ENCODE results near the gene SLC1A3.

Gene SLC1A3

DNA sequence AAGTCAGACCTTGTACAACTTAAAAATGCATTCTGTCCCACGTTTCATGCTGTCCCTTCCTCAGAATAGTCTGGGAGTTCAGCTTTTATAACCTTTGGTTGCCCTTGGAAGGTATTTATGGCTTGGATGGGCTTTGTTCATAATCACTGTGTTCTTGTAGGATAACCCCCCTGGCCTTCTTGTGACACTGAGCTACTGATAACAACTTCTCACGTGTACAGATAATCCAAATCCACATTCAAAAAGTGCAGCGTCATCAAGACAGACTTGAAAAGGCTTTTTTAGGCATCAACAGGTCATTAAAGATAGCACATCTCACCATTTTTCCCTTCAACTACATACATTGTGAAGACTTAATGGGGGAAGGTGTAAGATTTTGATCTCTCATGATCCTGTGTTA lies 42.0 kb downstream of the SLC1A3 start:
- Histone ChIP-seq H3K9me3 (ENCODE audit: control insufficient read depth, insufficient read depth, low read length) (no peaks in the 10 kb centered on the region), H3K36me3 (ENCODE audit: insufficient read depth, low read length) (no peaks in the 10 kb centered on the region), H3K9ac (ENCODE audit: low read depth, low read length) (no peak overlapping the region), H3K4me1 (ENCODE audit: insufficient read depth, low read length) (peaks cover 3% of the 10 kb centered on the region; the same call in 1 of the 2 replicates)

DNA sequence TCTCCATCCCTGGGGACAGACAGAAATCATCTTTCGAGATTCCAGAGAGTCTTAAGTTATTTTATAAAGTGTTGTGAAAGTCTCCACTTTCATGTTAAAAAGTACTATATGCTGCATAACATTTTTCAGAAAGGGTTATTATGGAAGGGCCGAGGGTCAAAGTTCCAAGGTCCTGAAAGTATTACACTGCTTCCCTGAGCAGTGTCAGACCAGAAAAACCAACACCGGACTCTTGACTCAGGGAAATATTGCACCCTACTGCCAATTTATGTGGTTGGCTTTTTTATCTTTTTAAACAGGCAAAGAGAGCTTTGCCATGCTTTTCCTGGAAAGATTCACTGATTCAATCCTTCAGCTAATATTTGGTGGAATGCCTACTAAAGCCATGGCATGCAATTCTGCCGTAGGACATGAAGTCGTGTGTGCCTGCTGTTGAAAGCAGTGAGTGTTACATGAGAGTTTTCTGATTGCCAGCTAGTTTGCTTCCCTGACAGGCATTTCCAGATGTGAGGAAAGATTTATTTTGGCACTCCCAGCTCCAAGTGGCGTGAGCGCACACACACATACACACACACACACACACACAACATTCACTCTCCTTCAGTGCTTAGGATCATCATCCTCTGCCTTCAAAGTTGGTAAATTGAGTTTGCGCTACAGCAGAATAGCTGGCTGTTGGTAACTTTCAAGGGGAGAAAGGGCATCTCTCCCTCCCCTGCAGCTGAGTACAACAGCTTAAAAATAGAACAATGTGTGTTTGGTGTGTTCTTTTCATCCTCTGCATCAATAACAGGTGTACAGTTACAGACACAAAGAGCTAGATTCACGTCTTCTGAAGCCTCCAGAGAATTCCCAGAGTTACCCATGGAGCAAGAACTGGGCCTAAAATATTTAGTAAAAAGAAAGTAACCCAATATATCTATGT lies 45.6 kb downstream of the SLC1A3 start:
- Histone ChIP-seq H3K9me3 (ENCODE audit: control insufficient read depth, insufficient read depth, low read length) (no peaks in the 10 kb centered on the region), H3K4me1 (ENCODE audit: insufficient read depth, low read length) (peaks cover 9% of the 10 kb centered on the region; the same call in 1 of the 2 replicates), H3K36me3 (ENCODE audit: insufficient read depth, low read length) (no peaks in the 10 kb centered on the region), H3K9ac (ENCODE audit: low read depth, low read length) (no peak overlapping the region)

DNA sequence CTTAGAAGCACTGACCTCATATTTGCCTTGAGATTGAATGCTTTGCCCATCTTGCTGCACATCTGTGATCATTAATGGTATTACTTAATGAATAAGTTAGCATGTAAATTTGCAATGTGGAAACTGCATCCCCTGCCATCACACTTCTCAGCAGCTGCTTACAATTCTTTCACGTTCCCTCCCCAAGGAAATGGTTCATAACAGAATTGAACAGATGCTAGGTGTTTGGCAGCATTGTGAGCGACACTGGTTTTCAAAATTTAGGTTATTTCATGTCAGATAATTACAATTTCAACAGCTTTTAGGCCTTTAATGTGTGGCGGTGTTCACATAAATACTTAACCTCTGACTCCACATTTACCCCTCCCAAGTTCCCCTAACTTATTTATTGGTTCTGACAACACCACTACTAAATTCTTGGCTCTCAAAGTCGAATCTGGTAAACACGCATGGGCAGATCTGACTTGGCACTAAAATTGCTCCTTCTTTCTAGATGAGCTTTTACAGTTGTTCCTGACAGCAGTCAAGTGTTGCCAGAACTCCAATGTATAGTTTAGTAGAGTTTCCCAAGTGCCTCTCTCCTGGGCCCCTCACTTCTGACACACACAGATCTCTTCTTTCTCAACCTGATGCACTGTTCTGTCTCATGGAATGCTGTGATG lies 46.8 kb downstream of the SLC1A3 start:
- Histone ChIP-seq H3K9me3 (ENCODE audit: control insufficient read depth, insufficient read depth, low read length) (no peaks in the 10 kb centered on the region), H3K4me1 (ENCODE audit: insufficient read depth, low read length) (peaks cover 9% of the 10 kb centered on the region; the same call in 1 of the 2 replicates), H3K9ac (ENCODE audit: low read depth, low read length) (no peak overlapping the region), H3K36me3 (ENCODE audit: insufficient read depth, low read length) (no peaks in the 10 kb centered on the region)

DNA sequence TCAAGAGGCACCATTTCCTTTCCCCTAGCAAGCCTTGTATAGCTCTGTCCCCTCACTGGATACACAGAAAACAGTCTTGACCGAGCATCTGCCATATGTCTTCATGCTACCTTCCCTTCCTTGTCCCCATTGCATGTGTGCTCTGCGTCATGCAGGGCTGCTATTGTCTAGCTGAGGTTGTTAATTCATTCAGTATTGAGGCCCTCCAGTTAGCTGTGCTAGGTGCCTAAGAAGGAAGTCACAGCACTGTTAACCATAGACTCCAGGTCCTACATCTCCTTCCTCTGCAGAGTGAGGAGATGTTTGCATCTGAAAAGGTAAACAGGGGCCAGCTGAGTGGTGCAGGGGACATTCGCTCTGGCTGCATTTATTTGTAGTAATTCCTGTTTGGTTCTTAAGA lies 48.2 kb downstream of the SLC1A3 start:
- Histone ChIP-seq H3K9ac (ENCODE audit: low read depth, low read length) (no peak overlapping the region), H3K4me1 (ENCODE audit: insufficient read depth, low read length) (peaks cover 9% of the 10 kb centered on the region; the same call in 1 of the 2 replicates), H3K9me3 (ENCODE audit: control insufficient read depth, insufficient read depth, low read length) (no peaks in the 10 kb centered on the region), H3K36me3 (ENCODE audit: insufficient read depth, low read length) (no peaks in the 10 kb centered on the region)

DNA sequence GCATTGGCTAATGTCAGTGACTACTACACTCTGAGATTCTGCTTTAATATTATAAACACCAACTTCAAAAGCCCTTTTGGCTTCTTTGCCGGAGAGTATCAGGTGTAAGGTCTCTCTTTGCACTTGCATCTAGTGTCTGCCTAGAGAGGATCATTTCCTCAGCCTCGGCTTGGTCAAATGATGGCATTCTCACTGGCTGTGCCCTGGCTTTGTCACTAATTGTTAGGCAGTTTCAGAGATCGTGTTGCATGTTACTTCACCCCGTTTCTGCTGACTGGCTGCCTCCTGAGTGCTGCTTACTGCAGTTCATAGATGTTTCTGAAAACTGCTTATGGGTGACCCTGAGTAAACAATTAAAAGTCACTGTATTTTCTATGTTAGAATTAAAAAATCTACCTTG lies 48.8 kb downstream of the SLC1A3 start:
- Histone ChIP-seq H3K9me3 (ENCODE audit: control insufficient read depth, insufficient read depth, low read length) (no peaks in the 10 kb centered on the region), H3K36me3 (ENCODE audit: insufficient read depth, low read length) (no peaks in the 10 kb centered on the region), H3K4me1 (ENCODE audit: insufficient read depth, low read length) (peaks cover 11% of the 10 kb centered on the region; the same call in 1 of the 2 replicates), H3K9ac (ENCODE audit: low read depth, low read length) (no peak overlapping the region)

DNA sequence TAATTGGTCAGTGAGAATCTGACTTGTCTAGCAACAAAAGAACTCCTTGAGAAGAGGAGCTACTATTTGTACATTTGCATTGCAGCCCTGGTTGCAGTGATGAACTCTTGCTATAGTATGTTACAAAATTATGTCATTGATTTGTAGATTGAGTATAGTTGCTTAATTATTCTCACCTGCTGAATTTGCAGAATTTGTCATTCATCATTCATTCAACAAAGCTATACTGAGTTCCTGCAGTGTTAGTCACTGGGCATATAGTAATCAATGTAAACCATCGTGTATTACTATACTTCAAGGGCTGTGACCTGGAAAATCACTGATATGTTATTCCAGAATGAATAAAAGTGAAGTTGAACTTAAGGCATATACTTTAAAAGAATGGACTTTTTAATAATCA lies 50.1 kb downstream of the SLC1A3 start:
- no peaks in the 10 kb centered on the region for H3K36me3 ChIP-seq (ENCODE audit: insufficient read depth, low read length)
- no peak overlapping the region for H3K9ac ChIP-seq (ENCODE audit: low read depth, low read length)
- H3K4me1 ChIP-seq (ENCODE audit: insufficient read depth, low read length) = peaks cover 17% of the 10 kb centered on the region; the same call in 1 of the 2 replicates
- no peaks in the 10 kb centered on the region for H3K9me3 ChIP-seq (ENCODE audit: control insufficient read depth, insufficient read depth, low read length)

DNA sequence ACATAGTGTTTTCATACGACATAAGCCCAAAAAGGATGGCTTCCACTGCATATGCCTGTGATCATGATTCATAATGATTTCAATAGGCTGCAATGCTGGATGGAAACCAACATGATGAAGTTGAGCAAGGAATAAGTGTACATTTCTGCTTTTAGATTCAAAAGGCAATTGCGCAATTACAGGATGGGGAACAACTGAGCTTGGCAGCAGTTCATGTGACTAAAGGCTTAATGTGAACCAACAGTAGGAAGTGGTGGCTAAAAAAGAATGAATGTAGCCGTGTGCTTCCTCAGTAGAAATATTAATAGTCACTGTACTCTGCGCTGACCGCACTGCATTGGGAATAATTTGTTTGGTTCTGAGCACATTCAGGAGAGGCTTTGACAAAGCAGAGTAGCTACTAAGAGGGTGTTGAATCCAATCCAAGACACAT lies 51.2 kb downstream of the SLC1A3 start:
- Histone ChIP-seq H3K36me3 (ENCODE audit: insufficient read depth, low read length) (no peaks in the 10 kb centered on the region), H3K4me1 (ENCODE audit: insufficient read depth, low read length) (peaks cover 17% of the 10 kb centered on the region; the same call in 1 of the 2 replicates), H3K9me3 (ENCODE audit: control insufficient read depth, insufficient read depth, low read length) (no peaks in the 10 kb centered on the region), H3K9ac (ENCODE audit: low read depth, low read length) (no peak overlapping the region)

DNA sequence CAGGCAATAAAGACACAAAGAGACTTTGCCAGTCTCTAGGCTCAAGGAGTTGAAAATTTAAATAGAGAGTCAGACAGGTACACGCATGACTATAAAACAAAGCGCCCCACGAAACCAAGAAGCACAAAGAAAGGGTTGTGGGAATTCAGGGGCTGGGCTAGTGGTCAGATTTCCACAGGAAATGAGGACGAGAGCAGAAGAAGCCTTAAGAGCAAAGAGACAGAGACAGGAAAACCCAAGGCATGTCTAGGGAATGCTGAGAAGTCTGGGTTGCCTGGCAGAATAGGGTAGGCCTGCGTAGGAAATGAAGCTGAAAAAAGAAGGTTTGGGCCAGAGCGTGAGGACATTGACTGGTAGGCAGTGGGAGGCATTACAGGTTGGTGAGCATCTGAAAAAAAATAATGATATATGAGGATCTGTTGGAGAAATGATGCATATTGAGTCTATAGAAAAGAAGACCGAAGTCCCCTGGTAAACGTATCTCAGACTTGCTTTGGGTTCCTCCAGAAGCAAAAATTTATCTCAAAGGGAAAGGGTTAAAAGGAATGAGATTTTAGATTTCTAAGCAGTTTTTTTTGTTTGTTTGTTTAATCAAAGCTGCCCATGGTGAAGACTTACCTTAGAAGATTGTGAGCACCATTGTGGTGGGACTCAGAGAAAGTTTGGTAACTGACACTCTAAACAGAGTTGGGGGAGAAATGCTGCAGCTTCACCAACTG lies 51.8 kb downstream of the SLC1A3 start:
- H3K36me3 ChIP-seq (ENCODE audit: insufficient read depth, low read length) = no peaks in the 10 kb centered on the region
- H3K9me3 ChIP-seq (ENCODE audit: control insufficient read depth, insufficient read depth, low read length) = no peaks in the 10 kb centered on the region
- H3K9ac ChIP-seq (ENCODE audit: low read depth, low read length) = no peak overlapping the region
- peaks cover 17% of the 10 kb centered on the region; the same call in 1 of the 2 replicates for H3K4me1 ChIP-seq (ENCODE audit: insufficient read depth, low read length)

DNA sequence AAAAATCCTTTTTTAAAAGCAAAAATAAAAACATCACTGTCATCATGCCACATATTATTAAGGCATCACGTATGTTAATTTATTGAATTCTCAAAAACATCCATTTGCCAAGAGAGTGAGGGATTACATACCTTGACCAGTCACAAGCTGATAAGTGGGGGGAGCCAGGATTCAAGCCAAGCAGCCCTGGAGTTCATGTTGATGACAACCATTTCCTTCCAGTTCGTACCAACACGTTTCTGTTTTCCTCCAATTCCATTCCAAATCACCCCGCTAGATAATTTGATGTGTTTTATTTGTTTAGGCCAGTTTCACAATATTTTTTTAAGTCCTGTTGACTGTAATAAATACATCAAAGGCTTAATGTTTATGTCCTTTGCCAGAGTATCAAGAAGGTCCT lies 53.0 kb downstream of the SLC1A3 start:
- no peaks in the 10 kb centered on the region for H3K9me3 ChIP-seq (ENCODE audit: control insufficient read depth, insufficient read depth, low read length)
- H3K36me3 ChIP-seq (ENCODE audit: insufficient read depth, low read length) = no peaks in the 10 kb centered on the region
- H3K9ac ChIP-seq (ENCODE audit: low read depth, low read length) = no peak overlapping the region
- peaks cover 14% of the 10 kb centered on the region; the same call in 1 of the 2 replicates for H3K4me1 ChIP-seq (ENCODE audit: insufficient read depth, low read length)

DNA sequence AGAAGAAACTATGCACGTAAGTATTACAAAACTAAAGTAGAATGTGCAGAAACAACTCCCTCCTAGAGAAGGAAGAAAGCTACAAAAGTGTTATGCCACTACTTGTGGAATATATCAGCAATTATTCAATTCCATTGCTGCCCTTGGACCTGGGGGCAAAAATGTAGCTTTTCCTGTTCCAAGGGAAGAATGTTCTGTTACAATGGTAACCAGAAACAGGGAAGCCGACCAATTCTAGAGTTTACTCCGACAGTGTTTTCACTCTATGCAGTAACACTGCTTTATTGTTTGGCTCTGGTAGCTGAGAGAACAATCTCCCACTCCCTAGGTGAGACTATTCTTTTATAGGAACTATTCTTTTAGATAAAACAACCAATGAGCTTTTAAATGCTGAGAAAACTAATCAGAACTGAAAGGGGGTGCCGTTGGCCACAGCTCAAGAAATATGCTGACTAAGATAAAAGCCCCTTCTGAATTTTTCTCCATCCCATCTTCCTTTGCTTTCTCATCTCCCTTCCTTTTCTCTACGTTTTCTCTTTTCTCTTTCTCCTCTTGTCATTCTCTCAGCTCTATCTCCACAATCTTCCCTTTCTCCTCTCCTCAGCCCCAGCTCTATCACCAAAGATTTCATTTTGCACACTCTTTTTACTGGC lies 54.1 kb downstream of the SLC1A3 start:
- no peaks in the 10 kb centered on the region for H3K9me3 ChIP-seq (ENCODE audit: control insufficient read depth, insufficient read depth, low read length)
- no peaks in the 10 kb centered on the region for H3K36me3 ChIP-seq (ENCODE audit: insufficient read depth, low read length)
- no peak overlapping the region for H3K9ac ChIP-seq (ENCODE audit: low read depth, low read length)
- H3K4me1 ChIP-seq (ENCODE audit: insufficient read depth, low read length) = peaks cover 14% of the 10 kb centered on the region

DNA sequence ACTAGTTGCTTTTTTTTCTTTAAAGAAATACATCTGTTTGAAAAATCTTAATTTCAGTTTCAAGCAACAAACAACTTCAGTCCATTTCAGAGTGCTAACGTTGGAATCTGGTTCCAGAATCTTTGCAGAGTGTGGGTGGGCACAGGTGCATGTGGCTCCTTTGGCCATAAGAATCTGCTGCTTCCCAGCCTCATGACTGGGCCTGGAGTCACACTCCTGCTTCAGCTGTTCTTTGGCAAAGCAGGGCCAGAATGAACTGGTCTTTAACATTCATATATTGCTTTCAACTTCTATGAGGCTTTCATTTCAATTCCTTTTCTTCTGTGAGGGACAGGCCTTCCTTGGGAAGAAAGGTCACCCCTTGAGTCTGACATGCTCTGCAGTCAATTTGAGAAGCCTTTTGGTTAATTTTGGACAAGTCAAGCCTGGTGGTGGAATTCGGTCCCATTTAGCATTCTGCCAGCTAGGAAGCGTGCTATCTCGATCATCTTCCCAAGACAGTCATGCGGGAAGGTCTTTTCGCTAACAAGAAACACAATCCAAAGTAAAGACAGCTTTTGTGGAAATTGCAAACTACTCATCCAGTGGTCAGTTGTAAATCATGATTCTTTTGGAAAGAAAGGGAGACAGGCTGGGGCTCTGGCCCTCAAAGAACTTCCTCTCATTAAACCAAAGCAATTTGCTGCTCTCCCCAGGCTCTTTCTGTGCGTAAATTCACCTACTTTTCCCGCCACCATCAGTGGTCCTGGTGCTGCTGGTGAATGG lies 55.2 kb downstream of the SLC1A3 start:
- Histone ChIP-seq H3K36me3 (ENCODE audit: insufficient read depth, low read length) (no peaks in the 10 kb centered on the region), H3K9ac (ENCODE audit: low read depth, low read length) (no peak overlapping the region), H3K4me1 (ENCODE audit: insufficient read depth, low read length) (peaks cover 16% of the 10 kb centered on the region), H3K9me3 (ENCODE audit: control insufficient read depth, insufficient read depth, low read length) (no peaks in the 10 kb centered on the region)

DNA sequence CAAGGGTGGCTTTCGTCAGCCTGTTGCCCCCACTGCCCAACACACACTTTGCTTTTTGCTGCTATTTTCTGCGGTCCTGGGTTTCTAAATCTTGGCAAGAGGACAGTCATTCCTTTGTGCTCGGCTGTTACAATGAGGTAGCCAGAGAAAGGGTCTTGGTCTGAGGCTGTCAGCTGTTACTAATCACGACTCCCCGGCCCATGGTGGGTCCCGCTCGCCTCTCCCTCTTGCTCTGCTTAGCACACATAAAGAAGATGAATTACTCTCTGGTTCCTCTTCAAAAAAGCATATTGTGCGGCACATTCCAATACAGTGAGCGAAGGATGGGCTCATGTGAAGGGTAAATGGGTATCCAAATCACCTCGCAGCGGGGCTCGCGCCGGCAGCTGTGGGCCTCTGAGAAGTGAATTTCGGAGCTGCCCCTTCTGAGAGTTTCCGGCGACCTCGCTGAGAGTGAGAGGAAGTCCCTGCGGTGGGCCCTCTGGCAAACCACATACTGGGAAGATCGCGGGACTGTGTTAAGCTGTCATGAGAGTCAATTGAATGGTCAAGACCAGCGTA lies 56.0 kb downstream of the SLC1A3 start:
- no peaks in the 10 kb centered on the region for H3K36me3 ChIP-seq (ENCODE audit: insufficient read depth, low read length)
- H3K9ac ChIP-seq (ENCODE audit: low read depth, low read length) = no peak overlapping the region
- H3K9me3 ChIP-seq (ENCODE audit: control insufficient read depth, insufficient read depth, low read length) = no peaks in the 10 kb centered on the region
- H3K4me1 ChIP-seq (ENCODE audit: insufficient read depth, low read length) = peaks cover 16% of the 10 kb centered on the region

DNA sequence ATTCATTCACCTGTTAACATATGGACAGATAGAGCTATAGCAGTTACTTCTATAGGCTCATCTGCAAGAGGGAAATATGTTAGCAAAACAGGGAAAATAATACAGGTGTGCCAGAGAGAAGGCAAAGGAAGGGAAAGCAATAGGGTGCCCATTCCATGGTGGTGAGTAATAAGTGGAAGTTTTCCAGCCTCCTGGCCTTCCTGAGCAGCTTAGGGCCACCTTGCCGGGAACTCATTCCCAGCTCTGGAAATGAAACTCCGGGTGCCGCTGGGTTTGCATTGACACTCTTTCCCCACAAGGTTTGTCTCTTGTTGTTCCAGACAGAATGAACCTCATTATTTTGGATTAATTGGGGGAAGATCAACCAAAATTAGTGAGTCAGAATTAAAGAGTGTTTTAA lies 58.4 kb downstream of the SLC1A3 start:
- Histone ChIP-seq H3K9ac (ENCODE audit: low read depth, low read length) (no peak overlapping the region), H3K4me1 (ENCODE audit: insufficient read depth, low read length) (peaks cover 16% of the 10 kb centered on the region), H3K9me3 (ENCODE audit: control insufficient read depth, insufficient read depth, low read length) (no peaks in the 10 kb centered on the region), H3K36me3 (ENCODE audit: insufficient read depth, low read length) (no peaks in the 10 kb centered on the region)

Data from ES-I3 (cell line).